ENCODE results near the gene SLC28A3.
"Not testable (repeated sequence)": the region's sequence is repeated elsewhere in the genome, so short reads cannot be mapped to it uniquely, and the experiment has no call there.

SLC28A3 gene, protein sequence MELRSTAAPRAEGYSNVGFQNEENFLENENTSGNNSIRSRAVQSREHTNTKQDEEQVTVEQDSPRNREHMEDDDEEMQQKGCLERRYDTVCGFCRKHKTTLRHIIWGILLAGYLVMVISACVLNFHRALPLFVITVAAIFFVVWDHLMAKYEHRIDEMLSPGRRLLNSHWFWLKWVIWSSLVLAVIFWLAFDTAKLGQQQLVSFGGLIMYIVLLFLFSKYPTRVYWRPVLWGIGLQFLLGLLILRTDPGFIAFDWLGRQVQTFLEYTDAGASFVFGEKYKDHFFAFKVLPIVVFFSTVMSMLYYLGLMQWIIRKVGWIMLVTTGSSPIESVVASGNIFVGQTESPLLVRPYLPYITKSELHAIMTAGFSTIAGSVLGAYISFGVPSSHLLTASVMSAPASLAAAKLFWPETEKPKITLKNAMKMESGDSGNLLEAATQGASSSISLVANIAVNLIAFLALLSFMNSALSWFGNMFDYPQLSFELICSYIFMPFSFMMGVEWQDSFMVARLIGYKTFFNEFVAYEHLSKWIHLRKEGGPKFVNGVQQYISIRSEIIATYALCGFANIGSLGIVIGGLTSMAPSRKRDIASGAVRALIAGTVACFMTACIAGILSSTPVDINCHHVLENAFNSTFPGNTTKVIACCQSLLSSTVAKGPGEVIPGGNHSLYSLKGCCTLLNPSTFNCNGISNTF

DNA sequence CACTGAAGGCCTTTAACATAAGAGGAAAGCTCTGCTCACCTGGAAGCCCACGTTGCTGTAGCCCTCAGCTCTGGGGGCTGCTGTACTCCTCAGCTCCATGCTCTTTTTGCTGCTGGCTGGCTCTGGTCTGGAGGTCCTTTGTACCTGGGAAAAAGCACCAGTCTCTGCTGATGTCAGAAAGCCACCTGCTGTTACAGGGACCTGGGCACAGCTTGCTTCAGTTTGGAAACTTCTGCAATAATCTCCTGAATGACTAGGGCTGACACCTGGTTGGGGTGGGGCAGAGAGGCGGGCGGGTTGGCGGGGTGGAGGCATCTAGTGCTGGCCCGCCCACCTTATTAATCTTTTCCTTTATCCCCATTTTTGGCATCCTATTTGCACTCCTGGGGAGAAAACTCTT, at the start of gene SLC28A3:
SLC28A3 (minus strand) TSS at position 224 of the 400 bp plus-strand sequence; CDS start at position 99, 125 bp downstream.
- DNase-seq = no peak

- DNase-seq = not testable (repeated sequence)
Measured at GRCh38 chr9:84390254-84390653, 49.7 kb upstream of the SLC28A3 start.

GRCh38 chr9:84387821-84388220, 47.3 kb upstream of the SLC28A3 start:
- DNase-seq = no peak

- no peak for DNase-seq
Measured at GRCh38 chr9:84386753-84387152, 46.2 kb upstream of the SLC28A3 start.

- DNase-seq = no peak
Measured at GRCh38 chr9:84385386-84386040, 45.0 kb upstream of the SLC28A3 start.

- DNase-seq = no peak
Measured at GRCh38 chr9:84384617-84385016, 44.1 kb upstream of the SLC28A3 start.

- no peak for DNase-seq
Measured at GRCh38 chr9:84383178-84383577, 42.6 kb upstream of the SLC28A3 start.

- DNase-seq = no peak
Measured at GRCh38 chr9:84382720-84383119, 42.2 kb upstream of the SLC28A3 start.

DNA sequence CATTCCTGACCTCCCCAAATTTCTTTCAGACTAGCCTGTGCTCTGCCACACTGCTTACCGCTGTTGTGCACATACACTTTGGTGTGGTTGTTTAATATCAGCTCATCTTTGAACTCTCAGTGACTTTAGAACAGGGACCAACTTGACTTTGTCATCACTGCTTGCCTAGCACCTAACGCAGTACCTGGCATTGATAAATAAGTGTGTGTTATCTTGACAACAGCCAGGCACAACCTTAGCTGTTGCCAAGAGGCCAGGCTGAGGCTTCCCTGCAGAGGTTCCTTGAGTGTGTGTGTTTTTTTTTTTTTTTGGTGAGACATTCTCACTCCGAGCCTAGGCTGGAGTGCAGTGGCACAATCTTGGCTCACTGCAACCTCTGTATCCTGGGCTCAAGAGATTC, 41.0 kb upstream of the SLC28A3 start:
- no peak for DNase-seq

GRCh38 chr9:84379740-84380139, 39.2 kb upstream of the SLC28A3 start:
- DNase-seq = no peak

GRCh38 chr9:84375954-84376353, 35.4 kb upstream of the SLC28A3 start:
- DNase-seq = no peak

DNA sequence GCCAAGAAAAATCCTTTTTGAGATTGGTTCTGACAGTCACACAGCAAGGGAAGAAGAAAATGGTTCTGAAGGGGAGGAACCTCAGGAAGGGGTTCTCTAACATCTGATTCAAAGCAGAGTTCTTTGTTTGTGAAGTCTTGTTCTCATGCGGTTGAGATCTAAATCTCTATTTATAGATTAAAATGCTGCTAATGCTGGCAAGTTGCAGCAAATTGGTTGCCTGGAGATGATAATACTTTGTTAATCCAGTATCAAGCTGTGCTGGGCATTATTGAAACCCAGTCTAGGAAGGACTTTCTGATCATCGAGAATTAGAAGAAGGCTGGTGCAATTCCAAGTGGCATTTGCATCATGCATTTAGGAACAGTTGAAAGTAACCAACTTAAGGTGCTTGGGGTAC, 34.0 kb upstream of the SLC28A3 start:
- DNase-seq = no peak

DNA sequence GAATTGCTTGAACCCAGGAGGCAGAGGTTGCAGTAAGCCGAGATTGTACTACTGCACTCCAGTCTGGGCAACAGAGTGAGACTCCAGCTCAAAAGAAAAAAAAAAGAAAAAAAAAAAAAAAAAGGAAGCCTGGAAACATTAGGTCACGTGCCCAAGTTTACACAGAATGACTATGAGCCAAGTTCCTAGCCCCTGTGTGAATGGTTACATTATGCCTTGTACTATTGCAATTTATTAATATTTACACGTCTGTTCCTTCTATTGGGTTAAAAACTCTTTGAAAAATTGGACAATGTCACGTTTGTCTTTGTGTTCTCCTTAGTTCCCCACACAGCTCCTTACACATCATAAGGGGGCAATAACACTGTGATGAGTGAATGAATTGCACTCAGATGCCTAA, 33.5 kb upstream of the SLC28A3 start:
- DNase-seq = no peak

- DNase-seq = no peak
Measured at GRCh38 chr9:84371737-84372136, 31.2 kb upstream of the SLC28A3 start.

GRCh38 chr9:84368601-84369000, 28.0 kb upstream of the SLC28A3 start:
- no peak for DNase-seq

- not testable (repeated sequence) for DNase-seq
Measured at GRCh38 chr9:84367726-84368125, 27.2 kb upstream of the SLC28A3 start.

DNA sequence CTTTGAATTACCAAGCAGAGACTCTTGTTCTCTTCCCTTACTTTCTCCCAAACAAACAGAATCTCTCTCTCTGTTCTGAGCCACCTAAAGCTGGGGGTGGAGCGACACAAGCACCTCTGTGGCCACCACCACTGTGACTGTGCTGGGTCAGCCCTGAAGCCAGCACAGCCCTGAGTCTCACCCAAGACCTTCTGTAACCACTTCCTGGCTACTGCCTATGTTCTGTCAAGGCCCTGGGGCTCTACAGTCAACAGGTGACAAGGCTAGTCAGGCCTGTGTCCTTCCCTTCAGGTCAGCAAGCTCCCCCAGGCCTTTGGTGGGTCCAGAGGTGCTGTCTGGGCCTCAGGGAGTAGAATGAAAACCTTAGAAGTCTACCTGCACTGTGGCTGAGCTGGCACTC, 26.1 kb upstream of the SLC28A3 start:
- no peak for DNase-seq

- DNase-seq = not testable (repeated sequence)
Measured at GRCh38 chr9:84364894-84365490, 24.4 kb upstream of the SLC28A3 start.

- no peak for DNase-seq
Measured at GRCh38 chr9:84361645-84362044, 21.1 kb upstream of the SLC28A3 start.

- no peak for DNase-seq
Measured at GRCh38 chr9:84357275-84357674, 16.7 kb upstream of the SLC28A3 start.

DNA sequence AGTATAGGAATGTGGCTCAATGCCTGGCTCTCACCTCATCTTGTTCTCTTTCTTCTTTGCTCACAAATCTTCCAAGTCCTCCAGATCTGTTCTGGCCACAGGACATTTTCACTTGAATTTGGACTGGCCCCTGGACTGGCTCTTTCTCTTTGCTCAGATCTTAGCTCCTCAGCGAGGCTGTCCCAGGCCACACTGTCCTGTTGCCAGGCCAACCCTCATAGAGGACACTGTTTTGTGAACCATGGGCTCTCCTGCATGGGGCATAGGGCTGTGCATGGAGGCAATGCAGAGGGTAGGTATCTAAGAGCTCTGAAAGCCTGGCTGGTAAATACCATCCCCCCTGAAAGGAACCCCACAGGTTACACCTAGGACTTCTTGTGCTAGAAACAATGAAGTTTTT, 13.5 kb upstream of the SLC28A3 start:
- DNase-seq = no peak

DNA sequence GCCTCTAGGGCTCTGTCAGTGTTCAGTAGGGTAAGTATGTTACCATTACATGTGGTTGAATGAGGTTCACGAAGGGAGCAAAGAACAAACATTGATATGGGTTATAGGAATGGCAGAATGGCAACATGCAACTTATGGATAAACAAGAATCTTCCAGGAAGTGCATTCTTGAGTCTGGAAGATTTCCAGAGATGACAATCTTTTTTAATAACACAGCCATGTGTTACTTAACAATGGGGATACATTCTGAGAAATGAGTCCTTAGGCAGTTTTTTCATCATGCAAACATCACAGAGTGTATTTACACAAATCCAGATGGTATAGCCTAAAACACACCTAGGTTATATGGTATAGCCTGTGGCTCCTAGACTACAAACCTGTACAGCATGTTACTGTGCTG, 9.1 kb upstream of the SLC28A3 start:
- no peak for DNase-seq

GRCh38 chr9:84343111-84343521, 2.6 kb upstream of the SLC28A3 start:
- DNase-seq = no peak

All from eye (tissue), 1 donor.